ENCODE measurements around the gene SCYL1.

SCYL1 gene

GRCh38 chr11:65583589-65583988 lies 58.7 kb downstream of the SCYL1 start:
- Histone ChIP-seq H3K9me3 (ENCODE audit: control insufficient read depth, insufficient read depth, low read length) (no peaks in the 10 kb centered on the region), H3K4me3 (ENCODE audit: low read depth, low read length) (no peak overlapping the region), H3K4me1 (ENCODE audit: control insufficient read depth, insufficient read depth, low read length) (peaks cover 7% of the 10 kb centered on the region), H3K36me3 (ENCODE audit: control insufficient read depth, insufficient read depth, low read length) (no peaks in the 10 kb centered on the region), H3K27me3 (ENCODE audit: control insufficient read depth, insufficient read depth, low read length) (peaks cover 59% of the 10 kb centered on the region), H3K9ac (ENCODE audit: low read depth, low read length) (no peak overlapping the region)

- no peak overlapping the region for H3K9ac ChIP-seq (ENCODE audit: low read depth, low read length)
- peaks cover 7% of the 10 kb centered on the region for H3K4me1 ChIP-seq (ENCODE audit: control insufficient read depth, insufficient read depth, low read length)
- no peaks in the 10 kb centered on the region for H3K9me3 ChIP-seq (ENCODE audit: control insufficient read depth, insufficient read depth, low read length)
- peaks cover 57% of the 10 kb centered on the region for H3K27me3 ChIP-seq (ENCODE audit: control insufficient read depth, insufficient read depth, low read length)
- peak overlapping the region; percentile 54 for H3K4me3 ChIP-seq (ENCODE audit: low read depth, low read length)
- no peaks in the 10 kb centered on the region for H3K36me3 ChIP-seq (ENCODE audit: control insufficient read depth, insufficient read depth, low read length)
Observed at GRCh38 chr11:65584106-65584505, 59.2 kb downstream of the SCYL1 start.

GRCh38 chr11:65584723-65585171 lies 59.9 kb downstream of the SCYL1 start:
- H3K27me3 ChIP-seq (ENCODE audit: control insufficient read depth, insufficient read depth, low read length), result peaks cover 54% of the 10 kb centered on the region
- peak overlapping the region; percentile 54 for H3K4me3 ChIP-seq (ENCODE audit: low read depth, low read length)
- no peak overlapping the region for H3K9ac ChIP-seq (ENCODE audit: low read depth, low read length)
- H3K4me1 ChIP-seq (ENCODE audit: control insufficient read depth, insufficient read depth, low read length), result peaks cover 7% of the 10 kb centered on the region
- H3K36me3 ChIP-seq (ENCODE audit: control insufficient read depth, insufficient read depth, low read length), result no peaks in the 10 kb centered on the region
- H3K9me3 ChIP-seq (ENCODE audit: control insufficient read depth, insufficient read depth, low read length), result no peaks in the 10 kb centered on the region

GRCh38 chr11:65585396-65586246 lies 60.7 kb downstream of the SCYL1 start:
- no peak overlapping the region for H3K4me3 ChIP-seq (ENCODE audit: low read depth, low read length)
- no peaks in the 10 kb centered on the region for H3K36me3 ChIP-seq (ENCODE audit: control insufficient read depth, insufficient read depth, low read length)
- peaks cover 58% of the 10 kb centered on the region for H3K27me3 ChIP-seq (ENCODE audit: control insufficient read depth, insufficient read depth, low read length)

GRCh38 chr11:65586247-65586630 lies 61.4 kb downstream of the SCYL1 start:
- Histone ChIP-seq H3K4me3 (ENCODE audit: low read depth, low read length) (no peak overlapping the region), H3K9ac (ENCODE audit: low read depth, low read length) (no peak overlapping the region), H3K9me3 (ENCODE audit: control insufficient read depth, insufficient read depth, low read length) (no peaks in the 10 kb centered on the region), H3K36me3 (ENCODE audit: control insufficient read depth, insufficient read depth, low read length) (no peaks in the 10 kb centered on the region), H3K27me3 (ENCODE audit: control insufficient read depth, insufficient read depth, low read length) (peaks cover 62% of the 10 kb centered on the region), H3K4me1 (ENCODE audit: control insufficient read depth, insufficient read depth, low read length) (peaks cover 7% of the 10 kb centered on the region)

More at GRCh38 chr11:65585396-65586246, 60.7 kb downstream of the SCYL1 start:
- no peak overlapping the region for H3K9ac ChIP-seq (ENCODE audit: low read depth, low read length)
- no peaks in the 10 kb centered on the region for H3K9me3 ChIP-seq (ENCODE audit: control insufficient read depth, insufficient read depth, low read length)
- peaks cover 7% of the 10 kb centered on the region for H3K4me1 ChIP-seq (ENCODE audit: control insufficient read depth, insufficient read depth, low read length)

- H3K9ac ChIP-seq (ENCODE audit: low read depth, low read length), result no peak overlapping the region
- no peaks in the 10 kb centered on the region for H3K9me3 ChIP-seq (ENCODE audit: control insufficient read depth, insufficient read depth, low read length)
- no peak overlapping the region for H3K4me3 ChIP-seq (ENCODE audit: low read depth, low read length)
- peaks cover 7% of the 10 kb centered on the region for H3K4me1 ChIP-seq (ENCODE audit: control insufficient read depth, insufficient read depth, low read length)
- H3K36me3 ChIP-seq (ENCODE audit: control insufficient read depth, insufficient read depth, low read length), result no peaks in the 10 kb centered on the region
- peaks cover 63% of the 10 kb centered on the region for H3K27me3 ChIP-seq (ENCODE audit: control insufficient read depth, insufficient read depth, low read length)
Observed at GRCh38 chr11:65586676-65587075, 61.8 kb downstream of the SCYL1 start.

Measured in iPS-15b (cell line).